Transverse colon (tissue), 4 donors: ENCODE results near the gene CD82. TPM values are rescaled to one million over a fixed set of nuclear protein-coding genes. Genes with fewer than 3 reads are reported as not detected.

Experiments
- DNase-seq: peaks from one replicate; pipeline ENCODE4 v3.0.0-alpha.2; 2019
- H3K27ac ChIP-seq, 4 donors: fragments of 200-600 bp; sonication (generic); 2 replicates each; pipeline ENCODE4 v1.5.1; 2016 to 2018; ENCODE audit warnings: inconsistent platforms in 4 of 4
- H3K27me3 ChIP-seq: fragments of 200-600 bp; sonication (generic); 2 replicates; pipeline ENCODE4 v1.5.1; 2017; ENCODE audit warnings: inconsistent platforms
- H3K36me3 ChIP-seq, 4 donors: fragments of 200-600 bp; sonication (generic); 2 replicates each; pipeline ENCODE4 v1.5.1; 2017 to 2019; ENCODE audit warnings: inconsistent platforms in 4 of 4
- H3K4me1 ChIP-seq, 4 donors: fragments of 200-600 bp; sonication (generic); 2 replicates each; pipeline ENCODE4 v1.5.1; 2017 to 2020; ENCODE audit warnings: inconsistent platforms in 4 of 4
- H3K4me3 ChIP-seq, 4 donors: fragments of 200-600 bp; sonication (generic); 1 replicate in 1 of 4; 2 replicates in 3 of 4; pipeline versions ENCODE4 v1.5.1 to v1.6.1; 2017 to 2019; ENCODE audit warnings: inconsistent platforms in 4 of 4
- H3K9me3 ChIP-seq, 2 donors: fragments of 200-600 bp; sonication (generic); 2 replicates each; pipeline ENCODE4 v1.5.1; 2017 to 2019; ENCODE audit warnings: inconsistent platforms in 2 of 2
- EP300 ChIP-seq: sonication (generic); formaldehyde crosslinking; IDR thresholded peaks from one replicate; pipeline ENCODE4 v1.6.1; 2017; ENCODE audit warnings: antibody characterized with exemption, low read depth
- POLR2A ChIP-seq: fragments of 450-650 bp; IDR thresholded peaks from one replicate; pipeline ENCODE4 v1.6.1; 2016; ENCODE audit warnings: antibody characterized with exemption, mild to moderate bottlenecking, moderate library complexity
- POLR2AphosphoS5 ChIP-seq, 3 donors: sonication (generic); formaldehyde crosslinking; IDR thresholded peaks; one replicate each; pipeline ENCODE4 v1.6.1; 2016; ENCODE audit warnings: antibody characterized with exemption in 3 of 3
- WGBS, 2 donors: methylation state at CpG; one replicate each; pipeline ENCODE4 v1.1.5; 2018; ENCODE audit warnings: low coverage in 1 of 2; 5-methylcytosine and 5-hydroxymethylcytosine counted together
- in situ Hi-C, 4 donors: fragments of 200-750 bp; cut with MboI; loops; one replicate each; pipeline versions ENCODE4 v1.15.0 to v1.15.1; 2017; ENCODE audit warnings: low sequenced_read_pairs in 3 of 4, low pct_ligation_motif_present in 1 of 4, low pct_unique_long_range_greater_than_20kb in 1 of 4
- intact Hi-C: fragments of 100-400 bp; cut with DNase I; formaldehyde crosslinking; loops from one replicate; pipeline ENCODE4 v1.15.1; 2023; ENCODE audit warnings: low total_unique reads
- total RNA-seq, 4 donors: library from RNA; depleted of rRNA; stranded (reverse); fragments of >200 nt; gene quantifications; one replicate each; pipeline ENCODE4 v1.1.0, GENCODE V29; 2016
- TF ChIP-seq, protein P1 (sequence below), 5 experiments: fragments of 200-600 bp in 3 of 5; fragments of 450-650 bp in 2 of 5; sonication (generic) in 3 of 5; IDR thresholded peaks; 1 replicate in 2 of 5; 2 replicates in 3 of 5; pipeline ENCODE4 v1.5.1; 2016 to 2017; ENCODE audit warnings: antibody characterized with exemption in 5 of 5, inconsistent platforms in 3 of 5, mild to moderate bottlenecking in 2 of 5, moderate library complexity in 1 of 5

The CD82 gene
- total RNA-seq, 4 donors from 2014 or later, result 7.9 to 23.1 (median 14.0) TPM

DNA sequence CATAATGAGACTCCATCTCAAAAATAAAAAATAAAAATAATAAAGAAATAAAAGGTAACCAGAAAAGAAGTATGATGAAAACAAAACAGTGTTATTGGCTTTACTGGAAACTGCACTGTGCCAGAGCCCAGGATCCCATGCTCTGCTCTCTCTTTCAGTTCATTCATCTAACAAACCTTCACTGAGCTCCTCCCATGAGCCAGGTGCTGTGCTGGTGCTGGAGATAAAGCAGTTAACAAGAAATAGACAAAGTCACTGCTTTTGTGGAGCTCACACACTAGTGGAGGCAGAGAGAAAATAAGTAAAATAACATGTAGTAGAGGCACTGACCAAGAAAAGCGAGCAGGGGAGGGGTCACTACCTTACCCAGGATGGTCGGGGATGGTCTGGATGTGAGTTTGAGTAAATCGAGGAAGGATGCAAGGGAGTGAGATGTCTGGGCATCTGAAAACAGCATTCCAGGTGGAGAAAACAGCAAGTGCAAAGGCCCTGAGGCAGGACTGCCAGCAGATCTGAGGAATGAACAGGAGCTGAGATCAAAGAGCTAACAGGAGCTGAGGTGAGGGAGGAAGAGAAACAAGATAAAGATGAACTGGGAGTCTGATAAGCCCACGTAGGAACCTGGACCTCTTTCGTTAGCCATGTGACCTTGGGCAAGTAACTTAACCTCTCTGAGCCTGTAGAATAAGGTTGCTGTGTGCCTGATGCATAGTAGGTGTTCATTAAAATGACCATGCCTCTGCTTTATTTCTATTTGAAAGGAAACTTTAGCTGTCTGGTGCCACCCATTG, 31.3 kb upstream of the CD82 start:
- intact Hi-C loops (loop anchor here (10.0 kb wide), 1 partner anchor 639 kb away; no protein-coding TSS in a partner anchor), in situ Hi-C loops (loop anchor here in 2 of 4 donors (10.0 to 25.0 kb wide), 3 partner anchors 249 to 447 kb away; partner anchors contain the start of gene EXT2 (in 1 of the 2))
- WGBS, 2 donors, result 62 to 82% methylated on average over 5 of the region's 5 CpGs
- Histone ChIP-seq H3K4me3 (no peak overlapping the region), H3K27ac (no peak overlapping the region), H3K36me3 (no peaks in the 10 kb centered on the region), H3K9me3 (no peaks in the 10 kb centered on the region), H3K27me3 (peaks cover 12% of the 10 kb centered on the region), H3K4me1 (no peaks in the 10 kb centered on the region)
- TF ChIP-seq EP300 (no peak), POLR2AphosphoS5 (IDR thresholded peaks at IDR 0.05) (no peak), POLR2A (no peak)
- TF ChIP-seq, protein P1, sequence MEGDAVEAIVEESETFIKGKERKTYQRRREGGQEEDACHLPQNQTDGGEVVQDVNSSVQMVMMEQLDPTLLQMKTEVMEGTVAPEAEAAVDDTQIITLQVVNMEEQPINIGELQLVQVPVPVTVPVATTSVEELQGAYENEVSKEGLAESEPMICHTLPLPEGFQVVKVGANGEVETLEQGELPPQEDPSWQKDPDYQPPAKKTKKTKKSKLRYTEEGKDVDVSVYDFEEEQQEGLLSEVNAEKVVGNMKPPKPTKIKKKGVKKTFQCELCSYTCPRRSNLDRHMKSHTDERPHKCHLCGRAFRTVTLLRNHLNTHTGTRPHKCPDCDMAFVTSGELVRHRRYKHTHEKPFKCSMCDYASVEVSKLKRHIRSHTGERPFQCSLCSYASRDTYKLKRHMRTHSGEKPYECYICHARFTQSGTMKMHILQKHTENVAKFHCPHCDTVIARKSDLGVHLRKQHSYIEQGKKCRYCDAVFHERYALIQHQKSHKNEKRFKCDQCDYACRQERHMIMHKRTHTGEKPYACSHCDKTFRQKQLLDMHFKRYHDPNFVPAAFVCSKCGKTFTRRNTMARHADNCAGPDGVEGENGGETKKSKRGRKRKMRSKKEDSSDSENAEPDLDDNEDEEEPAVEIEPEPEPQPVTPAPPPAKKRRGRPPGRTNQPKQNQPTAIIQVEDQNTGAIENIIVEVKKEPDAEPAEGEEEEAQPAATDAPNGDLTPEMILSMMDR (IDR thresholded peaks at IDR 0.05), result no peak
- DNase-seq, result no peak

DNA sequence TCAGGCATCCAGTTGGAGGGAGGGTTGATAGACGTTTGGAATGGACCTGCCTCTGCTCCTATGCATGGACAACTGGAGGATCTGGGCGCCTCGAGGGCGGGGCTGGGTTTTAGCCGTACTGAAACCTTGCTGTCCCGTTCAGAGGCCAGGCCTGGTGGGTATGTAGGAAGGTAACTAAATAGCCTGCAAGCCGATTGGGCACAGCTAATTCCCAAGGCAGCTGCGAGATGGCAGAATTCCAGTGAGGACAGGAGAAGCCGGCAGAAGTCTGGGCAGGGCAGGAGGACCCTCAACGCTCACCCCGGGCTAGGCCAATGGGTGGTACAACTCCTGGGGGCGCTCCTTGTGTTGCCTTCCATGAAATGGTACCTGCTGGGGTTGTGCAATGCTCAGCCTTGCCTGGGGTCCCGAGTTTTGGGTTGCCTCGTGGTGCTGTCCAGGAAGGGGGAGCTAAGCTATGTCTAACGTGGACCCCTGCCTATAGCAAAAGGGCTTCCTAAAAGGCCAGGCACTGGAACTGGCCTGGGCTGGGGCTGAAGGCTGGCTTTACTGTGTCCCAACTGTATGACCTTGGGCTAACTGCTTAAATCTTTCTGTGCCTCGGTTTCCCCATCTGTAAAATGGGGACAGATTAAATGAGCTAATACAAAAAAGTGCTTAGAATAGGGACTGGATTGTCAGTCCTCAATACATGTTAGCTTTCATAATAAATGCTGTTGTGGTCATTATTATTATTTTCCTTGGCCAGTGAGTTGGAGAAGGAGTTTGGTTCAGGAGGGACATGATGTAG, 30.1 kb upstream of the CD82 start:
- DNase-seq, result no peak
- in situ Hi-C loops, result loop anchor here in 3 of 4 donors (5.0 to 25.0 kb wide), 4 partner anchors 251 to 448 kb away; partner anchors contain the start of gene EXT2 (in 1 of the 3)
- H3K27me3 ChIP-seq, result peaks cover 12% of the 10 kb centered on the region
- H3K9me3 ChIP-seq, result no peaks in the 10 kb centered on the region
- WGBS, 2 donors, result 18 to 62% methylated on average over 2 to 16 of the region's 16 CpGs
- no peaks in the 10 kb centered on the region for H3K4me1 ChIP-seq
- H3K36me3 ChIP-seq, result no peaks in the 10 kb centered on the region
- TF ChIP-seq POLR2AphosphoS5 (IDR thresholded peaks at IDR 0.05), result no peak
- H3K27ac ChIP-seq, result no peak overlapping the region
- intact Hi-C loops, result loop anchor here (10.0 kb wide), 1 partner anchor 641 kb away; no protein-coding TSS in a partner anchor
- no peak overlapping the region for H3K4me3 ChIP-seq

DNA sequence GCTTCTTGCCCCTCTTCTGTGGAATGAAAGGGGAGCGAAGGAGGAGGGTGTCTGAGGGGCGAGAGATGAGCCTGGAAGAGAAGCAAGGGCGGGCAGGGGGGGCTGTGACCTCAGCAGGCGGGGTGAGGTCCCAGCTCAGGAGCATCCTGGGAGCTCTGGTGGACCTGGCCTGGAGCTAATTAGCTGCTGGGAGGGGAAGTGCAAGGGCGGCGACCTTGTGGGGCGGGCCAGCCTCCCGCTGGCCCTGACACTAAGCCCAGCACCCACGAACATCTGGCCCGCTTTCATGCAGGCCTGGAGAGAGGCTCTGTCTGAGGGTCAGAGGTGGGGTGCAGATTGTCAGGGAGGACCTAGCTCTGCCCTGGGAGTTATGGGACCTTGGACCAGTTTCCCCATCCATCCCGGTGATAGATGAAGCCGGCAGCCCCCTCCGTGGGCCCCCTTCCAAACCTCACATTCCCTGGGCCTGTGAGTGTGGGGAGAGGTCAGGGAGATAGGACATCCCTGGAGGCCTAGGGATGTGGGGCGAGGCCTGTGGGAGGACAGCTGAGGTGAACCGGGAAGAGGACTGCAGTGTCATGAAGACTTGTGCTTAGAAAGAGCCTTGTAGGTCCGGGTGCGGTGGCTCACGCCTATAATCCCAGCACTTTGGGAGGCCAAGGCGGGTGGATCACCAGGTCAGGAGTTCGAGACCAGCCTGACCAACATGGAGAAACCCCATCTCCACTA, 28.5 kb upstream of the CD82 start:
- H3K27ac ChIP-seq, result no peak overlapping the region
- in situ Hi-C loops, result loop anchor here in 3 of 4 donors (5.0 to 25.0 kb wide), 4 partner anchors 252 to 450 kb away; partner anchors contain the start of gene EXT2 (in 1 of the 3)

DNA sequence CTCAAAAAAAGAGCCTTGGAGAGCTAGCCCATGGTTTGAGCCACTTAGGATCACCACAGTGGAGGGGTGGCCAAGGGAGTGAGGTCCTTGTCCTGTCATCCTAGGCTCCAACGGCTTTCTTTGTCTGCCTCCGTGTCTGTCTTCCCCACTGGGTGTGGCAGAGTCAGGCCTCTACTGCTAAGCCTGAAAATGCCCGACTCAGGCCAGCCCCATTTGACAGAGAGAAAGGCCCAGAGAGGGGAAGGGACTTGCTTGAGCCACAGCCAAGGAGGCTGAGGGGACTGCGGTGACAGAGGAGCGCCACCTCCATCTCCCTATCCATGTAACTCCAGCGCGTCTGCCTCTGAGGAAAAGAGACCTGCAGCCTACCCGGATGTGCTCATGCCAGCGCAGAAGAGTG, 27.8 kb upstream of the CD82 start:
- intact Hi-C loops (loop anchor here (1.0 to 10.0 kb wide), 2 partner anchors 251 to 643 kb away; no protein-coding TSS in a partner anchor), in situ Hi-C loops (loop anchor here in 3 of 4 donors (5.0 to 25.0 kb wide), 4 partner anchors 253 to 450 kb away; partner anchors contain the start of gene EXT2 (in 1 of the 3))
- Histone ChIP-seq H3K4me1 (no peaks in the 10 kb centered on the region), H3K4me3 (no peak overlapping the region), H3K27me3 (peaks cover 12% of the 10 kb centered on the region), H3K9me3 (no peaks in the 10 kb centered on the region), H3K36me3 (no peaks in the 10 kb centered on the region), H3K27ac (no peak overlapping the region)
- no peak for DNase-seq
- WGBS, 2 donors, result 83% methylated on average over 9 of the region's 9 CpGs; no CpG with 5 or more reads in 1 of the 2 donors
- no peak for TF ChIP-seq POLR2A
- TF ChIP-seq, protein P1 (IDR thresholded peaks at IDR 0.05), result no peak
- no peak for TF ChIP-seq POLR2AphosphoS5 (IDR thresholded peaks at IDR 0.05)
- TF ChIP-seq EP300, result no peak

More for the DNA sequence above, 28.5 kb upstream of the CD82 start:
- intact Hi-C loops, result loop anchor here (10.0 kb wide), 1 partner anchor 642 kb away; no protein-coding TSS in a partner anchor
- TF ChIP-seq, protein P1 (IDR thresholded peaks at IDR 0.05), result no peak
- TF ChIP-seq POLR2A, result no peak
- TF ChIP-seq POLR2AphosphoS5 (IDR thresholded peaks at IDR 0.05), result no peak
- TF ChIP-seq EP300, result no peak
- 80 to 87% methylated on average over 2 to 20 of the region's 20 CpGs for WGBS, 2 donors
- Histone ChIP-seq H3K36me3 (no peaks in the 10 kb centered on the region), H3K4me3 (no peak overlapping the region), H3K27me3 (peaks cover 12% of the 10 kb centered on the region), H3K9me3 (no peaks in the 10 kb centered on the region), H3K4me1 (no peaks in the 10 kb centered on the region)
- DNase-seq, result no peak
